ENCODE measurements around the gene NFIX.

The NFIX gene

DNA sequence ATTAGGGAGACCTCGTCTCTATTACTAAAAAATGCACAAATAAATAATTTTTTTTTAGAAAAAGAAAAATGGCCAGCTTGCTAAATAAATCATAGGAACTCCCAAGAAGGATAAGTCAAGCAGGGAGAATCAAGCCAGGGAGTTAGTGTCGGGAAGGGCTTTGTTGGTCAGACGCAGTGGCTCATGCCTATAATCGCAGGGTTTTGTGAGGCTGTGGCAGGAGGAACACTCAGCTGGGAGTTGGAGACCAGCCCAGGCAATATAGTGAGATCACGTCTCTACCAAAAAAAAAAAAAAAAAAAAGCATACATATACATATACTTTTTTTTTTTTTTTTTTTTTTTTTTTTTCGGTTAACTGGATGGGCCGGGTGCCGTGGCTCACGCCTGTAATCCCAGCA is 131.8 kb downstream of the NFIX start:
- Histone ChIP-seq H3K27me3 (replicated peaks; ENCODE audit: control insufficient read depth, insufficient read depth, low read length) (no peaks in the 10 kb centered on the region), H3K4me3 (replicated peaks; ENCODE audit: low read depth, low read length) (no peak overlapping the region), H3K36me3 (ENCODE audit: control insufficient read depth, insufficient read depth, low read length) (peaks cover 8% of the 10 kb centered on the region)
- no peak for TF ChIP-seq CTCF (IDR thresholded peaks at IDR 0.05; ENCODE audit: insufficient read depth, low read length, poor library complexity, severe bottlenecking)
- no peak for DNase-seq (ENCODE audit: extremely low read depth, insufficient read length)

- TF ChIP-seq CTCF (IDR thresholded peaks at IDR 0.05; ENCODE audit: insufficient read depth, low read length, poor library complexity, severe bottlenecking) = no peak
- H3K27me3 ChIP-seq (replicated peaks; ENCODE audit: control insufficient read depth, insufficient read depth, low read length) = no peaks in the 10 kb centered on the region
- H3K4me3 ChIP-seq (replicated peaks; ENCODE audit: low read depth, low read length) = no peak overlapping the region
- no peak for DNase-seq (ENCODE audit: extremely low read depth, insufficient read length)
- peaks cover 11% of the 10 kb centered on the region for H3K36me3 ChIP-seq (ENCODE audit: control insufficient read depth, insufficient read depth, low read length)
Observed at GRCh38 chr19:13127811-13128575, 132.7 kb downstream of the NFIX start.

DNA sequence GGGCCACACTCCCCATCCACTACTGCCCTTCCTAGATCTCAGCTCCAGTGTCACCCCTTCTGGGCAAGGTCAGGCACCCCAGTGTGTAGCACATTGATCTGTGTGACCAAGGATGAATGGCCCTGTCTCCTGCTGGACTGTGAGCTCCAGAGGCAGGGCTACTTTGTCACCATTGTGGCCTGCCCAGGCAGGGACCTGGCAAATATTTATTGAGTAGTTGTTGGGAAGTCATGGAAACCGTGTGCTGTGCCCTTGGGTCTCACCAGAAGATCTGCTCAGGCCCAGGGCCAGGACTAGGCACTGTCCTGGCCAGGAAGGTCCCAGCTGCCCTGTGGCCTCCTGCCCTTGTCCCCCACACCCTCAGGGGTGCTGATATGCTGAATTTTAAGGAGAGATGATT is 133.3 kb downstream of the NFIX start:
- H3K4me3 ChIP-seq (replicated peaks; ENCODE audit: low read depth, low read length) = no peak overlapping the region
- TF ChIP-seq CTCF (IDR thresholded peaks at IDR 0.05; ENCODE audit: insufficient read depth, low read length, poor library complexity, severe bottlenecking) = no peak
- DNase-seq (ENCODE audit: extremely low read depth, insufficient read length) = no peak
- no peaks in the 10 kb centered on the region for H3K27me3 ChIP-seq (replicated peaks; ENCODE audit: control insufficient read depth, insufficient read depth, low read length)
- peaks cover 11% of the 10 kb centered on the region for H3K36me3 ChIP-seq (ENCODE audit: control insufficient read depth, insufficient read depth, low read length)

- Histone ChIP-seq H3K36me3 (ENCODE audit: control insufficient read depth, insufficient read depth, low read length) (peaks cover 11% of the 10 kb centered on the region), H3K4me3 (replicated peaks; ENCODE audit: low read depth, low read length) (no peak overlapping the region), H3K27me3 (replicated peaks; ENCODE audit: control insufficient read depth, insufficient read depth, low read length) (no peaks in the 10 kb centered on the region)
- no peak for DNase-seq (ENCODE audit: extremely low read depth, insufficient read length)
- no peak for TF ChIP-seq CTCF (IDR thresholded peaks at IDR 0.05; ENCODE audit: insufficient read depth, low read length, poor library complexity, severe bottlenecking)
Observed at GRCh38 chr19:13129384-13129783, 134.1 kb downstream of the NFIX start.

DNA sequence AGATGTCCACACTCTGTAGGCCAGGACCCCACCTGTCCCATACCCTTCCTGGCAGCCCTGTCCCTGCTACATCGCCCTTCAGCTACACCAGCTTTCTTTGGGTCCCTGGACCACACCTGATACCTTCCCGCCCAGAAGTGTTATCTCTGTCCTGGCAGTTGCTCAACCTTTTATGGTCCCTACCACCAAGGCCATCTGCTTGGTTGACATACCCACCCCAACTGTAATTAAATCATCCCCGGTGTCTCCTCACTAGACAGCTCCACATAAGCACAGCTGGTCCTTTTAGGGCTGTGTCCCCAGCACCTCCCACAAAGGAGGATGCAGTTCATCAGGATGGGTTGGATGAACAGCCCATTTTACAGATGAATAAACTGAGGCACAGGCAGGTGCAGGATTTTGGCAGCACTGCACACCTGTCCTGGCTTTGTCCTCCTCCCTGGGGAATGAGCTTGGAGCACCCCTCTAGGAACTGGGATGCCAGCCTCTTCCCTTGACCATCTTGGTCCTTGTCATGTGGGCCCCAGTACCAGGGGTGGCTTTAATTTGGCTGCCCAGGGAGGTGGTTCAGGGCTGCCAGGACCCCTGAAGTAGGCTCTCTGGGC is 135.7 kb downstream of the NFIX start:
- Histone ChIP-seq H3K4me3 (replicated peaks; ENCODE audit: low read depth, low read length) (no peak overlapping the region), H3K27me3 (replicated peaks; ENCODE audit: control insufficient read depth, insufficient read depth, low read length) (no peaks in the 10 kb centered on the region), H3K36me3 (ENCODE audit: control insufficient read depth, insufficient read depth, low read length) (peaks cover 16% of the 10 kb centered on the region)
- no peak for TF ChIP-seq CTCF (IDR thresholded peaks at IDR 0.05; ENCODE audit: insufficient read depth, low read length, poor library complexity, severe bottlenecking)
- no peak for DNase-seq (ENCODE audit: extremely low read depth, insufficient read length)

Data from GM06990 (cell line).